ENCODE data around the gene DCUN1D2.

- TF ChIP-seq CTCF (IDR thresholded peaks at IDR 0.05) (no peak), POLR2A (IDR thresholded peaks at IDR 0.05) (no peak), POLR2AphosphoS5 (IDR thresholded peaks at IDR 0.05) (no peak), EP300 (IDR thresholded peaks at IDR 0.05) (no peak)
These were observed 19.5 kb upstream of the DCUN1D2 start for GRCh38 chr13:113509989-113510388.
